Thyroid gland (tissue), 4 donors: Measurements from ENCODE around the gene P2RY8. TPM values are rescaled to one million over a fixed set of nuclear protein-coding genes. Genes with fewer than 3 reads are reported as not detected.

Experiments used
- DNase-seq, 2 donors: peaks; one replicate each; pipeline ENCODE4 v3.0.0-alpha.2; 2019
- H3K27ac ChIP-seq, 3 donors: fragments of 200-600 bp; sonication (generic); 1 replicate in 2 of 3; 2 replicates in 1 of 3; pipeline ENCODE4 v1.5.1; 2016 to 2019; ENCODE audit warnings: mild to moderate bottlenecking in 1 of 3, moderate library complexity in 1 of 3
- H3K27me3 ChIP-seq: fragments of 200-600 bp; sonication (generic); one replicate; pipeline ENCODE4 v1.5.1; 2019
- H3K36me3 ChIP-seq, 2 donors: fragments of 200-600 bp; sonication (generic); one replicate each; pipeline ENCODE4 v1.5.1; 2016 to 2019
- H3K4me1 ChIP-seq, 2 donors: fragments of 200-600 bp; sonication (generic); one replicate each; pipeline ENCODE4 v1.5.1; 2017 to 2019
- H3K4me3 ChIP-seq, 3 donors: fragments of 200-600 bp; sonication (generic); replicated peaks in 1 of 3; 1 replicate in 2 of 3; 2 replicates in 1 of 3; pipeline ENCODE4 v1.5.1; 2016; ENCODE audit warnings: mild to moderate bottlenecking in 1 of 3
- H3K9me3 ChIP-seq: fragments of 200-600 bp; sonication (generic); one replicate; pipeline ENCODE4 v1.5.1; 2017
- CTCF ChIP-seq, 6 experiments: fragments of 200-600 bp in 3 of 6; fragments of 450-650 bp in 3 of 6; sonication (generic) in 3 of 6; IDR thresholded peaks; one replicate each; pipeline ENCODE4 v1.5.1; 2016 to 2019; ENCODE audit warnings: antibody characterized with exemption in 6 of 6, mild to moderate bottlenecking in 2 of 6, inconsistent platforms in 1 of 6, moderate library complexity in 1 of 6
- POLR2A ChIP-seq, 2 donors: fragments of 450-650 bp; IDR thresholded peaks; one replicate each; pipeline ENCODE4 v1.6.1; 2017; ENCODE audit warnings: antibody characterized with exemption in 2 of 2, mild to moderate bottlenecking in 2 of 2, moderate library complexity in 1 of 2
- WGBS, 2 donors: methylation state at CpG; one replicate each; pipeline ENCODE4 v1.1.5; 2017; 5-methylcytosine and 5-hydroxymethylcytosine counted together
- intact Hi-C: fragments of 100-400 bp; cut with DNase I; formaldehyde crosslinking; loops from one replicate; pipeline ENCODE4 v1.15.1; 2023
- total RNA-seq, 4 donors: library from RNA; depleted of rRNA; stranded (reverse); fragments of >200 nt; gene quantifications; one replicate each; pipeline ENCODE4 v1.2.3, GENCODE V29; 2016

Gene P2RY8
- total RNA-seq, 4 donors from 2014 or later = 2.4 to 11.9 (median 3.0) TPM

DNA sequence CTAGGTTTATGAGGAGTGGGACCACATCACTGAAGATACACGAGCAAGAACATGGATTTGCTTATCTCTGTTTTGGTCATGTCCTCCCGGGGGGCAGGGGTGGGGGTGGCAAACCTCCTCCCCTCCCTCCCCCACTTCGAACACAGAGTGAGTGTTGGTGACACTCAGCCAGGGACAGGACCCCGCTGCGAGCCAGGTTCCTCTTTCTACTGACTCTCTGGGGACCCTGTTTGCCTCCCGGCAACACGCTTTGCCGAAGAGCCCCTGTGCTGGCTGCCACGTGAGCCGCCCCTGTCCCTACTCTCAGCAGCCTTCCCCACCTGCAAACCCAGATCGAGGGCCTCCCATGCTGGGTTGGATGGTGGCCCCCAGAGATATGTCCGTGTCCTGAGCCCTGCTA is 34.7 kb downstream of the P2RY8 start:
- Histone ChIP-seq H3K4me1 (no peaks in the 10 kb centered on the region), H3K9me3 (no peaks in the 10 kb centered on the region), H3K27me3 (no peaks in the 10 kb centered on the region), H3K4me3 (no peak overlapping the region), H3K36me3 (no peaks in the 10 kb centered on the region), H3K27ac (no peak overlapping the region)
- WGBS, 2 donors = 77 to 78% methylated on average over 12 of the region's 12 CpGs
- DNase-seq = no peak
- intact Hi-C loops = no loop called here
- TF ChIP-seq CTCF (IDR thresholded peaks at IDR 0.05) = no peak
- TF ChIP-seq POLR2A (IDR thresholded peaks at IDR 0.05) = no peak

DNA sequence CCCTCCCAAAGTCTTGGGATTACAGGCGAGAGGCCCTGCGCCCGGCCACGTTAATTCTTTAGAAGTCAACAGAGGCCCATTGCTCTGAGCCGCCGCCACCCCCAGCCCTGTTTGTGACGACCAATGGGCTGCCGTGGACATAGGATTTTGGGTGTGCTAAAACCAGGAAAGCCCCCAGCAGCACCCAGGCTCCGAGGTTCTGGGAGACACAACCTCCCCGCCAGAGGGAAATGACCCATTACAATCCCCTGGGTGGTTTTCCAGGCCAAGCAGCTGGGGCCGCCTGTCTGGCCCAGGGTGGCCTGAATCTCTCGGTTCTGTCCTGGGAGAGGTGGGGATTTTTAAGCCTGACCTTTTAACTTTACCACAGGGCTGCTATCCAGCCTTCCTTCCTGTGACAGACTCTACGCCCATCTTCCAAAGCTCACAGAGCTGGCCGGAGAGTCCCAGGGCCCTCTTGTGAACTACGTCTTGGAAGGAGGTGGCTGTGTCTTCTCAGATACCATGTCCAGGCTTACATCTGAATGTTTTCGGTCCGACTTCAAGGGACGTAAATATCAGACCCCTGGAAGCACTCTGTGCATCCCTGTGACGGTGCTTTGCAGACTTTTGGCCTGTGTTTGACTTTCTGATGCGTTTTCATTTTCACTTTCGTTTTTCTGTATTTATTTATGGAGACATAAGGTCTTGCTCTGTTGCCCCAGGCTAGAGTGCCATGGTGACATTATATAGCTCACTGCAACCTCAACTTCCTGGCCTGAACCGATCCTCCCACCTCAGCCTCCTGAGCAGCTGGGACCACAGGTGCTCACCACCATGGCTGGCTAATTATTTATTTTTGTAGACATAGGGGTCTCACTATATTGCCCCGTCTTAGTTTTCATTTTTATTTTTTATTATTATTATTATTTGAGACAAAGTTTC is 36.0 kb downstream of the P2RY8 start:
- TF ChIP-seq POLR2A (IDR thresholded peaks at IDR 0.05) = no peak
- Histone ChIP-seq H3K4me1 (no peaks in the 10 kb centered on the region), H3K27me3 (no peaks in the 10 kb centered on the region), H3K27ac (peak overlapping the region in 1 of 3 donors; percentile 53), H3K36me3 (no peaks in the 10 kb centered on the region), H3K4me3 (no peak overlapping the region), H3K9me3 (no peaks in the 10 kb centered on the region)
- intact Hi-C loops = no loop called here
- WGBS, 2 donors = 79 to 81% methylated on average over 19 to 20 of the region's 23 CpGs
- no peak for DNase-seq

DNA sequence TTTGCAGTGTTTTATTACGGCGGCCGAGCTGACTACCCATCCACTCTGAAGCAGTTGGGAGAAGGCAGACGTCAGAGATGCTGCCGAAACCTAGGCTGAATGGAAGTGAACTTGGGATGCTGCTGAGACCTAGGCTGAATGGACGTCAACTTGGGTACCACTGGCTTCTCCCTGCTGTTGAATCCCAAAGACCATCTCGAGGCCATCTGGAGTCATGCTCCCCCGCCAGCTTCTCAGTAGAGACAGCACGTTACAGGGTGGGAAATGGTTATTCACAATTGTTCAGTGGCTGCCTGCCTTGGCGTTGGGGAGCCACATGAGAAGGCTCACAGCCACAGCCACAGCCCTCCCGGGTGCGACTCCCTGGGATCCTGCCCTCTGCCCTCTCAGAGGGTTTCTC is 40.9 kb downstream of the P2RY8 start:
- TF ChIP-seq CTCF (IDR thresholded peaks at IDR 0.05) = no peak
- TF ChIP-seq POLR2A (IDR thresholded peaks at IDR 0.05) = no peak
- intact Hi-C loops = no loop called here
- DNase-seq = no peak
- WGBS, 2 donors = 79 to 80% methylated on average over 12 of the region's 12 CpGs
- no peak overlapping the region for H3K27ac ChIP-seq
- H3K4me1 ChIP-seq = peaks cover 0 to 4% of the 10 kb centered on the region in 2 donors
- no peak overlapping the region for H3K4me3 ChIP-seq
- no peaks in the 10 kb centered on the region for H3K36me3 ChIP-seq
- no peaks in the 10 kb centered on the region for H3K27me3 ChIP-seq
- no peaks in the 10 kb centered on the region for H3K9me3 ChIP-seq

GRCh38 chrX:1493877-1494510 is 43.0 kb downstream of the P2RY8 start:
- Histone ChIP-seq H3K36me3 (no peaks in the 10 kb centered on the region), H3K4me3 (no peak overlapping the region), H3K9me3 (no peaks in the 10 kb centered on the region), H3K4me1 (peaks cover 0 to 4% of the 10 kb centered on the region in 2 donors), H3K27me3 (no peaks in the 10 kb centered on the region), H3K27ac (no peak overlapping the region)
- DNase-seq = no peak
- intact Hi-C loops = no loop called here
- WGBS, 2 donors = 23 to 26% methylated on average over 8 to 11 of the region's 15 CpGs
- TF ChIP-seq POLR2A (IDR thresholded peaks at IDR 0.05) (no peak), CTCF (IDR thresholded peaks at IDR 0.05) (no peak)

- no peak overlapping the region for H3K27ac ChIP-seq
These were observed 43.6 kb downstream of the P2RY8 start for GRCh38 chrX:1493412-1493811.

More at GRCh38 chrX:1493412-1493811, 43.6 kb downstream of the P2RY8 start:
- no peak overlapping the region for H3K4me3 ChIP-seq
- H3K9me3 ChIP-seq = no peaks in the 10 kb centered on the region
- intact Hi-C loops = no loop called here
- TF ChIP-seq CTCF (IDR thresholded peaks at IDR 0.05) (no peak), POLR2A (IDR thresholded peaks at IDR 0.05) (no peak)
- H3K4me1 ChIP-seq = peaks cover 0 to 4% of the 10 kb centered on the region in 2 donors
- no peaks in the 10 kb centered on the region for H3K27me3 ChIP-seq
- WGBS, 2 donors = 19 to 20% methylated on average over 16 of the region's 16 CpGs
- no peak for DNase-seq
- H3K36me3 ChIP-seq = no peaks in the 10 kb centered on the region
